Activated CD4-positive, alpha-beta T cell treated with anti-CD3 and anti-CD28 coated beads, Interleukin-2, Interleukin-4, amounts not matched to agents 100 ng/mL and 50 ng/mL, durations not matched to agents 16 hours and 8 hours (primary cell): ENCODE measurements around the gene FSD2.
"Not testable (repeated sequence)": the region's sequence is repeated elsewhere in the genome, so short reads cannot be mapped to it uniquely, and the experiment has no call there.

Experiments
- DNase-seq: peaks from one replicate; pipeline ENCODE4 v3.0.0-alpha.2; 2020; ENCODE audit warnings: low spot score

FSD2 gene

DNA sequence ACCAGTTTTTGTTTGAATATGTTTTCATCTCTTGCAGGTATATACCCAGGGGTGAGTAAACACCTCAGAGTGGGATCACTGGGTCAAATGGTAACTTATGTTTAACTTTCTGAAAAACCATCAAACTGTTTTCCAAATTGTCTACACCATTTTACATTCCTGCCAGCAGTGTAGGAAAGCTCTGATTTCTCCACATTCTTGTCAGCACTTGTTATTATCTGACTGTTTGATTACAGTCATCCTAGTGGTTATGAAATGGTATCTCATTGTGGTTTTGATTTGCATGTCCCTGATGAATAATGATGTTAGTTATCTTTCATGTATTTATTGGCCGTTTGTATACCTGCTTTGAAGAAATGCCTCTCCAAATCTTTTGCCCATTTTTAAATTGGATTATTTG lies 13.8 kb downstream of the FSD2 start:
- DNase-seq, result no peak

DNA sequence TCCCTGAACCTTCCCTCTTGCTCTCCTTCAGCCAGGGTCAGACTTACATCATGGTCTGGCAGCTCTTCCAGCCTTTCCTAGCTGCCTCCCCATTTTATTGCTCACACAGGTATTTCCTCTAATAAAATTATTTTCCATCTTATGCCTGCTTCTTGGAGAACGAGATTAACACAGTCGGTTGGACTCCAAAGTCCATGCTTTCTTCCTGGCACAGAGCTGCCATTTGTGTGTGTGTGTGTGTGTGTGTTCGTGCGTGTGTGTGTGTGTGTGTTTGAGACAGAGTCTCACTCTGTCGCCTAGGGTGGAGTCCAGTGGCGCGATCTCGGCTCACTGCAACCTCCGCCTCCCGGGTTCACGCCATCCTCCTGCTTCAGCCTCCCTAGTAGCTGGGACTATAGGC lies 15.5 kb downstream of the FSD2 start:
- no peak for DNase-seq

DNA sequence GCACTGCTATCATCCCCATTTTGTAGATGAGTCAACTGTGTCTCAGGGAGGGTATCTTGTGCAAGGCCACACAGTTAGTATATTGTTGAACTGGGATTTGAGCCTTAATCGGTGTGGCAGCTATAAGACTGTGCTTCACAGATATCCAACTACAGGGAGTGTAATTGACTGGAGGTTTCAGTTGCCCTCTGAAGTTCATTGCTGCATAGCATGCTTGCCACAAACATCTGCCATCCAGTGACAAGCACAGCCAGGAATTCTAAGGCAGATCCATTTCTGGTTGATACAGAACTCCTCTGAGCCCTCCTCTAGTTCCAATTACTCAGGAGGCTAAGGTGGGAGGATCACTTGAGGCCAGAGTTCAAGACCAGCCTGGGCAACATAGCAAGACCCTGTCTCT lies 16.4 kb downstream of the FSD2 start:
- DNase-seq, result no peak

DNA sequence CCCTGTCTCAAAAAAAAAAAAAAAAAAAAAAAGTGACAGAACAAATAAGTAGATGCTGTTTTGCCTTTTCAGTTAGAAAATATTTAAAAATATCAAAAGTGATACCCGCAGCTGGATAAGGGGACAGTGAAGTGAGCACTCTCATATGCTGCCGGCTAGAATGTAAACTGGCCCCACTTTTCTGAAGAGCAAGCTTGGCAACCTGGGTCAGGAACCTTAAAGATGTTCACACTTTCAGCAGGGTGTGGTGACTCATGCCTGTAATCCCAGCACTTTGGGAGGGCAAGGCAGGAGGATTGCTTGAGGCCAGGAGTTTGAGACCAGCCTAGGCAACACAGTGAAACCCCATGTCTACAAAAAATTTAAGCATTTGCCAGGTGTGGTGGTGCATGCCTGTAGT lies 17.4 kb downstream of the FSD2 start:
- no peak for DNase-seq

- DNase-seq, result no peak
Measured at GRCh38 chr15:82781349-82781748, 24.5 kb downstream of the FSD2 start.

- DNase-seq, result no peak
Measured at GRCh38 chr15:82778755-82779154, 27.1 kb downstream of the FSD2 start.

DNA sequence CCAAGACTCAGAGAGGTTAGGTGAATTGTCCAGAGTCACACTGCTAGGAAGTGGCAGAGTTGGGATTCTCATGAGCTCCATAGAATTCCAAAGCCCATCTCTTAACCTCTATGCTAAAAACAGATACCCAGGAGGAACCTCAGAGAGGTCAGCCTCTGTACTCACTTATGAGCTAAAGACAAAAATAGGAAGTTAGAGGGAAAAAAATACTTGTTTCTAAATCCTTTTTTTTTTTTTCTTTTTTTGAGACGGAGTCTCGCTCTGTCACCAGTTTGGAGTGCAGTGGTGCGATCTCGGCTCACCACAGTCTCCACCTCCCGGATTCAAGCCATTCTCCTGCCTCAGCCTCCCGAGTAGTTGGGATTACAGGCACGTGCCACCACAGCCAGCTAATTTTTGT lies 31.4 kb downstream of the FSD2 start:
- DNase-seq, result no peak

DNA sequence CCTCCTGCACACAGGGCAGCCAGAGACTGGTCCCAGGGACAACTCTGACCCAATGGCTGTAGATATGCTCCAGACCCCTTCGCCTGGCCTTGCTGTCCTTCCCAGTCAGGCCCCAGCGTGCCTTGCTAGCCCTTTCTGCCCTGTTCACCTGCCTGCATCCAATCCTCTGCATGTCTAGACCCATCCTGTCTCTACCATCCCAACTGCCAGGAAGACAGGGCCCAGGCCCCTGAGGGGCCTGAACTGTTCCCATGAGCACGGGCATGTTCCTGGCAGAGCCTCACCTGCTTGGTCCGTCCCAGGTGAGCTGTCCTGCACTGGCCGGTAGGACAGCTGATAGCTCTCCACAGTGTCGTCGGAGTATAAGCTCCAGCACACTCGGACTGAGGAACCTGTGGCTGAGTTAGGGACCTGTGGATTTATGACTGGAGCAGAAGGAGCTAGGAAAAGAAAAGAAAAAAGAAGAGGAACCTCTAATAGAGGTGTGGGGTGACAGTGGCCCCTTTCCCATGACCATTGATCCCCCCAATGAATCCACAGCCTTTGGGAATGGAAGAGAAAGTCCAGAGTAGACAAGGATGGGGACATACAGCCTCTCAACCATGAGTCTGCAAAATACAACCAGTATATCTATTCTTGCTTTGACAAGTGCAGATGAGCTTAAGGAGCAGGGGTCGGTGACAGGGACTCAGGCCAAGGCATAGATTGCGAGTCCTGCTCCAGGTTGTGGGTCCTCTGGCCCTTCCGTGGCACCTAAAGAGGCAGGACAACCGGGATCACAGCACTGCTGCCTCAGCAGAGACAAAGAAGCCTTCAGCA lies 33.9 kb downstream of the FSD2 start:
- DNase-seq, result no peak

DNA sequence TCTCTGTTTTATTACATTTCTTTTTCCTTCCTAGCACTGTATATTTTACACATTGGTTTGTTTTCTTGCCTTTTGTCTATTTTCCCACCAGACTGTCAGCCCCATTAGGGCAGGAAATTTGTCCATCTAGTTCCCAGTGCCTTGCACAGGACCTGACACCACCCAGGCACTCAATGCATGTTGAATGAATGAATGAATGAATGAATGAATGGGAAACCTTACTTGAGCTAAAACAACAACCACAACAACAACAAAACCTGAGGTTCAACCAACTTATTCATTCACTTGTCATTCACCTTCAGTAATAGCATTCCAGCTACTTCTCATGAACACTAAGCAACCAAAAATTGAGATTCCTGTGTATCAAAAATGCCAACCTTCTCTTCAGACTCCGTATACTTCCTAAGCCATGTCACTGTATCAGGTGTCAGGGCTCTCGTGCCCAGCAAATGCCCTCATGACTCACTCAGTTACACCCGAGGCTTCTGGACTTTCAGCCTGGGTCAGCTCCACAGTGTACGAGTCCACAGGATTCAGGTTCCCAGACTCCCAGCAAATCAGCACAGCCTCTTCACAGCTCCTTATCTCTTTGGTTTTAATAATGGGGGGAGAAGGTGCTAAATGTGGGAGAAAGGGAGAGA lies 37.3 kb downstream of the FSD2 start:
- no peak for DNase-seq

DNA sequence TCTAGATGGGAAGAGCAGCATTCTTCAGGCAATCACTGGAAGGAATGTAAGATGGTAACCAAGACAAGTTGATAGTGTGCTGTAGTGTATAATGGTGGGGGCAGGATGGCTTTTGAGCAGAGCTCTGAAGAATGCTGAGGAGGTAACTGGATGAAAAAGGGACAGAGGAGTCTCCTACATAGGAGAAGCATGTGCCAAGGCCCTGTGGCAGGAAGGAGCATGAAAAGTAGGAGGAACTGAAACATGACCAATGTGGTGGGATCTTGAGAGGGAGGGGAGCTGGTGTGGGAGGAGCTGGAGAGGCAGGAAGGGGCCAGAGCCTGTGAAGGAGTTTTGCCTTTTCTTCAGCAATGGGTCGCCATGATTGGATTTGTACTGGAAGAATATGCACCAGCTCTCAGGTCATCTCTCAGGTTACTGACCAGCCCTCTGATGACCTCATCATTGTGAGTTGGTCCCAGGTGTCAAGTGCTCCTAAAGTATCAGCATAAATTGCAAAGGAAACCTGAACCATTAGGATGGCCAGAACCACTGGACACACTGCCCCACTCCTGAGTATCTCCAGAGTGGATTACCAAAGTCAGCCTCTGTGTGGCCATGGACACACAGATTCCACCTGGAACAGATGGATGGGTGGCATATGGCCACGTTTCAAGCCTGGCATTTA lies 38.6 kb downstream of the FSD2 start:
- no peak for DNase-seq

- not testable (repeated sequence) for DNase-seq
Measured at GRCh38 chr15:82766201-82766600, 39.7 kb downstream of the FSD2 start.

- DNase-seq, result no peak
Measured at GRCh38 chr15:82764740-82765139, 41.1 kb downstream of the FSD2 start.

- no peak for DNase-seq
Measured at GRCh38 chr15:82764117-82764490, 41.8 kb downstream of the FSD2 start.

GRCh38 chr15:82763361-82764116 lies 42.3 kb downstream of the FSD2 start:
- no peak for DNase-seq

DNA sequence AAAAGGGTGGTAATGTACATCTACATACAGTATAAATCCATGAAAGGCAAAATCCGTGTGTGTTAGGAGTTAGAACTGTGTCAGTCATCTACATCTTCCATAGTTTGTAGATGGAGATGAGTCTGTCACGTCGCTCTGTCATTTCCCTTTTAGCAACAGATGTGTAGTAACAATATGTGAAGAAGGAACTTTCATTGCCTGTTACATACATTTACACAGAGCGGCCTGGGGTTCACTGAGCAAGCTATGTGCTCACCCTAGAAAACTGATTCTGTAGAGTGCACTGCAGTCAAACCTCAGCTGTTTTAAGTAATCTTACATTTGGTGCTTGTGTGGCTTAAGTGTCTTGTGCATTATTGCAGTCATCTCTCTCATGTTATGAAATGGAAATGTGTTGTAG lies 54.6 kb downstream of the FSD2 start:
- no peak for DNase-seq

DNA sequence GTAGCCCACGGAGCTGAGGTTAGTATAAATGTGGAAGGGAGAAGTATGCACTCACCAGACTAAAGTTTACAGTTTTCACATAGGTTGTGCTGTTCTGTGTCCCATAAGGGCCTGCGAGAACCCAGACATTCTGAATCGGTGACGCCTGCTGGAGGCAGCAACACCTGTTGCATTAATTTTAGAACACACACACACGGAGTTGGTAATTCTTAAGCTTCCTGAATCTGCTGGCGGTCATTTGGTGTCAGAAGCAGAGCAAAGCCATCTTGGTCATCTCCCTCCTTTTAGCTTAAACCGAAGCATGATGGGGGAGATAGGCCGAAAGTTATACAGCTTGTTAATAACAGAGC lies 55.1 kb downstream of the FSD2 start:
- DNase-seq, result peak; percentile 9

- peak; percentile 92 for DNase-seq
Measured at GRCh38 chr15:82749951-82750830, 55.7 kb downstream of the FSD2 start.

DNA sequence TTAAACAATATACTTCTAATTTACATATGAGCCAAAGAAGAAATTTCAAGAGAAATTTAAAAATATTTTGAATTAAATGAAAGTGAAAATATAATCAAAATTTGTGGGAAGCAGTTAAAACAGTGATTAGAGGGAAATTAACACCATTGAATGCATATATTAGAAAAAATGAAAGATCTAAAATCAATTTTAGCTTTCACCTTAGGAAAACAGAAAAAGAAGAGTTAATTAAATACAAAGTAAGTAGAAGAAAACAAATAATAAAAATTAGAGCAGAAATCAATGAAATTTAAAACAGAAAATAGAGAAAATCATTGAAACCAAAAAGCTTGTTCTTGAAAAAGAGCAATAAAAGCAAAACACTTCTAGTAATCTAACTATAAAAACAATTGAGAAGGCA lies 57.6 kb downstream of the FSD2 start:
- DNase-seq, result no peak

- DNase-seq, result no peak
Measured at GRCh38 chr15:82743810-82744209, 62.1 kb downstream of the FSD2 start.

- no peak for DNase-seq
Measured at GRCh38 chr15:82742134-82742533, 63.7 kb downstream of the FSD2 start.

DNA sequence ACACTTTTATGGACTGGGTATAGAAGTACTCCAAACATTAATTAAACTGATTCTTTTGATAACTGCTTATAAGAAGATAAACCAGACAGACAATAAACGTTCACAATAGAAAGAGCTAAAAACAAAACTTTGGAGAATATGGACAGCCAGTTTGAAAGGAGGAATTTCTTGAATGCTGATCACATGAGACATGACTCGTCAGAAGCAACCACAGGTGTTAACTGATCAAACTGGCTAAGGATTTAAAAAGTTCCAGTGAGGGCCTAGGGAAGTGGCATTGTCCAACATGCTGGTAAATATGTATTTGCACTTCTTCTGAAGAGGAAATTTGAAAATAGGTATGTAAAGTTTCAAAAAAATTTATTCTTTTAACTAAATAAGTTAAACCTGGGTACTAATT lies 66.8 kb downstream of the FSD2 start:
- no peak for DNase-seq

DNA sequence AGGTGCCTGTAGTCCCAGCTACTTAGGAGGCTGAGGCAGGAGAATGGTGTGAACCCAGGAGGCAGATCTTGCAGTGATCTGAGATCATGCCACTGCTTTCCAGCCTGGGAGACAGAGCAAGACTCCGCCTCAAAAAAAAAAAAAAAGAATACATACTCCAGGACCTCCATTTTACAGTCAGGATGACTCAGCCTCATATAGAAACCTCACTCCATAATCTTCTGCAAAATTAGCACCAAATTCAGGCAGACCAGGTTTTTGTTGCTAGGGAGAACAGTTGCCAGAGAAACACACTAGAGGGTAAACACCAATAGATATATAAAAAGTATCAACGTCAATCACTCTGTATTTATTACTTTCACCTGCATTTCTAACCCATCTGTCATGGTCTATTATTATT lies 67.9 kb downstream of the FSD2 start:
- DNase-seq, result no peak
